Cardiac fibroblast (primary cell): ENCODE data around the gene VSIG4.

Source experiments
- DNase-seq, 2 donors: peaks; one replicate each; pipeline versions ENCODE4 v3.0.0 to v3.0.0-alpha.2; 2010; ENCODE audit warnings: low read depth in 2 of 2
- H3K4me3 ChIP-seq, 2 donors: replicated peaks in 1 of 2; 1 replicate in 1 of 2; 2 replicates in 1 of 2; pipeline ENCODE4 v1.5.1; 2011; ENCODE audit warnings: low read depth in 2 of 2, low read length in 2 of 2, mild to moderate bottlenecking in 2 of 2, moderate library complexity in 1 of 2
- TF ChIP-seq, protein P1 (sequence below): IDR thresholded peaks from one replicate; pipeline ENCODE4 v1.5.1; 2011; ENCODE audit warnings: low read depth, mild to moderate bottlenecking, low read length, inconsistent platforms

Gene VSIG4

GRCh38 chrX:66021401-66021764 lies 18.5 kb downstream of the VSIG4 start:
- no peak for DNase-seq
- no peak overlapping the region for H3K4me3 ChIP-seq
- TF ChIP-seq, protein P1, sequence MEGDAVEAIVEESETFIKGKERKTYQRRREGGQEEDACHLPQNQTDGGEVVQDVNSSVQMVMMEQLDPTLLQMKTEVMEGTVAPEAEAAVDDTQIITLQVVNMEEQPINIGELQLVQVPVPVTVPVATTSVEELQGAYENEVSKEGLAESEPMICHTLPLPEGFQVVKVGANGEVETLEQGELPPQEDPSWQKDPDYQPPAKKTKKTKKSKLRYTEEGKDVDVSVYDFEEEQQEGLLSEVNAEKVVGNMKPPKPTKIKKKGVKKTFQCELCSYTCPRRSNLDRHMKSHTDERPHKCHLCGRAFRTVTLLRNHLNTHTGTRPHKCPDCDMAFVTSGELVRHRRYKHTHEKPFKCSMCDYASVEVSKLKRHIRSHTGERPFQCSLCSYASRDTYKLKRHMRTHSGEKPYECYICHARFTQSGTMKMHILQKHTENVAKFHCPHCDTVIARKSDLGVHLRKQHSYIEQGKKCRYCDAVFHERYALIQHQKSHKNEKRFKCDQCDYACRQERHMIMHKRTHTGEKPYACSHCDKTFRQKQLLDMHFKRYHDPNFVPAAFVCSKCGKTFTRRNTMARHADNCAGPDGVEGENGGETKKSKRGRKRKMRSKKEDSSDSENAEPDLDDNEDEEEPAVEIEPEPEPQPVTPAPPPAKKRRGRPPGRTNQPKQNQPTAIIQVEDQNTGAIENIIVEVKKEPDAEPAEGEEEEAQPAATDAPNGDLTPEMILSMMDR = no peak

GRCh38 chrX:66020631-66021334 lies 19.1 kb downstream of the VSIG4 start:
- TF ChIP-seq, protein P1 = no peak
- no peak overlapping the region for H3K4me3 ChIP-seq
- DNase-seq = no peak

DNA sequence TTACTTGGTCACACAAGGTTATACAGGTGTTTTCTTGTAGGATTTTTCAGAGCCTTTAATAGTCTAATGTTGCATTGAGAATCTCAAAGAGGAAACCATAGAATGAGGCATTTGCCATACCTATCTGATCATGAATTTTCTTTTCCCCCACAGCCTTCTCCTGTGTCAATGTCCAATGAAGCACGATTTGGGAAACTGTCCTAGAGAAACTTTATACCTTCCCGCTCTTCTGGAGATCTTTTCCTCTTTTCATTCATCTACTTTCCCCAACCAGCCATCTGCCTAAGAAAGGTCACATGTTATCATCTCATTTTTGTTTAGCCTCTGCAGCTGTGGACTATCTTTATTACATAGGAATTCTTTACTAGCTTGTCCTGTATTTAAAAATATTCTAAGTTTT lies 19.9 kb downstream of the VSIG4 start:
- DNase-seq = no peak
- no peak overlapping the region for H3K4me3 ChIP-seq
- TF ChIP-seq, protein P1 = no peak

DNA sequence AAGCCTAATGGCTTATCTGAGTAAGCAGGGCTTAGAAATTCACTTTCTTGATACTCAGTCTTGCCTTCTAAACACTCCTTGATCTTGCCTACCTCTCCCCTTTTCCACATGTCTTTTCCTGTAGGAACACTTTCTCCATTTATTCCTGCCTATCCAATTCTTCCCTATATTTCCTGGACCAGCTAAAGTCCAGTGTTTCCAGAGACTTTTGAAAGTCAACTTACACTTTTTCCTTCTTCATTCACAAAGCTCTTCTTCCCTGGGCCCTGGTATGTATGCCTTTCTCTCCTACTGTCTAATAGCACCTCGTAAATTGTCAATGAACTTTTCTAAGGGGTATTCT lies 20.6 kb downstream of the VSIG4 start:
- no peak for DNase-seq
- TF ChIP-seq, protein P1 = no peak
- H3K4me3 ChIP-seq = no peak overlapping the region

DNA sequence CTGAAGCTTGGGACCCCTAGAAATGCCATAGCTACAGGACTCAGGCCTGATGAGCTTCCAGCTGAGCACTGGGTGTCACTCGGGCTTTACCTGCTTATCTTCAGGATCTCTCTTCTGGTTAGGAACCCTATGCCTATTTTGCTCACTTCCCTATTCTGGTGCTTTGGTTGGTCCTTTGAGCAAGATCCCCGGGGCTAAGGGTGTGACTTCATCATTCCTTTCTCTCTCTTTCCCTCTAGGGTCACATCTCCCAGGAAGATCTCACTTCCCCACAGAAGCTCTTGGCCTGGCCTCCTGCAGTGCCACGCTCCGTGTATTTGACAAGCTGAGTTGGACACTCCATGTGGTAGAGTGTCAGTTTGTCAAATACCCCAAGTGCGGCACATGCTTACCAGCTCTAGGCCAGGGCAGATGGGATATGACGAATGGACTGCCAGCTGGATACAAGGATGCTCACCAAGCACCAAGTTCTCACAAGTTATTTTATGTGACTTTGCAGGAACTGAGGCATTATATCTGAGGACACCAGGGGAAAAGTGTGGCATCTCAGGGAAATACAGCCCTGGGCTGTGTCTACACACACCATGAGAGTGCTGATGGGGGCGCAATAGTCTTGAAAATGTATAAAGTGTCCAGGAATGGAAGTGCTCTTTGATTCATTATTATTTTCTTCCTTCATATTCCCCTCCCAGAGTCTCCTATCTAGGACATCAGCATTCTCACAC lies 21.1 kb downstream of the VSIG4 start:
- no peak for DNase-seq
- no peak overlapping the region for H3K4me3 ChIP-seq

DNA sequence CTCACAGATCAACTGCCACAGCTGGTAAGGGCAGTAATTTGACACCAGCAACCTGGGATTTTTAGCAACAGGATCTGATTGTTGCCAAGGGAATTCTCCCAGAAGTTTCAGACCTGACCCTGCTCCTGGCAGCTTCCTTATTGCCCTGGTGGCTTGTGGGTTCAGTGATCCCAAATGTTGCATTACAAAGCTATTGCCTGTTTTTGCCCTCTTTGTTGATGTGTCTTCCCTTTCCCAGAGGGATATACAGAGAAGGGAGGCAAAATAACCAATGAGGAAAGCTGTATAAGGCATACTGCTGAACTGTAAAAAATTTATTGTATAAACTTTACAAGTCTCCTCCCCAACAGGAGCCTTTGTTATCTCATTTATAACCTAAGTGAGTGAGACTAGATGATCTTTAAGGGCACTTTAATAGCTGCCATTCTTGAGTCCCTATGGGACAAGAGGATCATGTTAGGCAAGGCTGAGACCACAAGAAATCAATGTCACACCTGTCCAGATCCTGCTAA lies 22.2 kb downstream of the VSIG4 start:
- H3K4me3 ChIP-seq = no peak overlapping the region
- TF ChIP-seq, protein P1 = no peak

More for the DNA sequence above, 21.1 kb downstream of the VSIG4 start:
- TF ChIP-seq, protein P1 = no peak

More for the DNA sequence above, 22.2 kb downstream of the VSIG4 start:
- DNase-seq = no peak
